Body of pancreas (tissue), 4 donors: ENCODE results near the gene TACC2.

Experiments
- CTCF ChIP-seq, 7 experiments: fragments of 450-650 bp in 4 of 7; fragments of 200-600 bp in 3 of 7; sonication (generic) in 3 of 7; IDR thresholded peaks; one replicate each; pipeline ENCODE4 v1.5.1; 2016 to 2019; ENCODE audit warnings: antibody characterized with exemption in 7 of 7
- POLR2A ChIP-seq, 3 donors: fragments of 450-650 bp; IDR thresholded peaks; one replicate each; pipeline ENCODE4 v1.6.1; 2016; ENCODE audit warnings: antibody characterized with exemption in 3 of 3, mild to moderate bottlenecking in 2 of 3

DNA sequence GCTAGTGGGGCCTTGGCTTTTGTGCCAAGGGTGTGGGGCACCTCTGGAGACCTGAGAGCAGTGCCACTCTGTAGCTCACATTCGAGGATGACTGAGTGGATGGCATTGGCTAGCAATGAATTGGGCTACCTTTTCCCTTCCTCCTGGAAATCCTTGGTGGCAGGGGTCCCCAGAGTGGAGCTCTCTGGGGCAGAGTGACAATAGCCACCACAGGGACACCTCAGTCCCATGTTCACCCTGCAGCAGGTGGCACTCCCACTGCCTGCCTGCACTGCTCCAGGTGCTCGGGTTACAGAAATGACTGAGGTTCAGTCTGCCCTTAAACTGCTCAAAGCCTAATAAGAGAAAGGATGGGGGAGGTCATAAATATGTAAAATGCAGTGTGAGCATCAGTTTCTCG lies 300.0 kb downstream of the TACC2 start:
- TF ChIP-seq CTCF (IDR thresholded peaks at IDR 0.05) (no peak), POLR2A (IDR thresholded peaks at IDR 0.05) (no peak)
